ENCODE measurements around the gene ABCB8.

ABCB8 gene

DNA sequence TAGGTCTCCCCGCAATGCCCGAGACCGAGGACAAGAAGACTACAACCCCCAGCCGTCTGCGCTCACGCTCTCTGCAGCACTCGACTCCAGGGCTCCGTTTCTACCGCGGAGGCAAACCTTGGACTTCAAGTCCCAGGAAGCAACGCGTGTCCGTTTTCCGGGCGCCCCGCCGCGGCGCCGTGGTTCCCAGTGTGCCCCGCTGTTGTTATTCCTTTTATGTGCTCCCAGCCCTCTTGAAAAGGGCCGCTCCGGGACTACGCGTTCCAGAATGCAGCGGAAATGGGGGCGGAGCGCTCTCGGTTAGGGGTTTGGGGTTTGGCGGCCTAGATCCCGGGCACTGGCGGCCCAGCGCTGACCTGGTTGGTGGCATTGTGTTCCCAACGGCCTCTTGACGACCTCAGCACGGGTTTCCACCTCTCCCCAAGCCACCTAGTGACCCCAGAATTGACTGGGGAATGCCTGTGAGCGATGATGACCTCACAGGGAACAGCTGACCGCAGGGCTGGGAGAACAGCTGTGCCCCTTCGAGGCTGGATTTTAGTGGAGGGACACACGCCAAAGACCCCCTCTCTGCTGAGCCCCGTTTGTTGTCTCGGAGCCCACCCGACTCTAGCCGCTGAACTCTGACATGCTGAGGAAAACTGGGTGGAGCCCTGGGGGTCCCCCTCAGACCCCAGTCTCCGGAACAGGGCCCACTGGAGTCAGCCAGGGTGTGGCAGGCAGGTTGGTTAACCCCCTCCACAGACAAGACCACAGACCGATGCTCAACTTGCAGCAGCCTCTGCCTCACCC is 29.9 kb downstream of the ABCB8 start:
- Histone ChIP-seq H3K36me3 (peaks cover 0 to 24% (median 13%) of the 10 kb centered on the region in 11 experiments; a peak in 17 of 22 replicates), H3K4me1 (peaks cover 47 to 62% (median 53%) of the 10 kb centered on the region in 10 experiments), H3K9me3 (replicated peaks in 1 of 11) (no peaks in the 10 kb centered on the region), H3K27me3 (no peaks in the 10 kb centered on the region), H3K9ac (peak overlapping the region; percentile 79 to 88 (median 85)), H4K20me1 (peaks cover 20 to 32% (median 29%) of the 10 kb centered on the region in 11 experiments; a peak in 20 of 22 replicates), H3K4me3 (peak overlapping the region; percentile 76 to 97 (median 88)), H3K4me2 (peak overlapping the region; percentile 87 to 100 (median 97)), H3K27ac (peak overlapping the region; percentile 70 to 90 (median 85))
- no peak for TF ChIP-seq Cebpa-rat (IDR thresholded peaks at IDR 0.05)

DNA sequence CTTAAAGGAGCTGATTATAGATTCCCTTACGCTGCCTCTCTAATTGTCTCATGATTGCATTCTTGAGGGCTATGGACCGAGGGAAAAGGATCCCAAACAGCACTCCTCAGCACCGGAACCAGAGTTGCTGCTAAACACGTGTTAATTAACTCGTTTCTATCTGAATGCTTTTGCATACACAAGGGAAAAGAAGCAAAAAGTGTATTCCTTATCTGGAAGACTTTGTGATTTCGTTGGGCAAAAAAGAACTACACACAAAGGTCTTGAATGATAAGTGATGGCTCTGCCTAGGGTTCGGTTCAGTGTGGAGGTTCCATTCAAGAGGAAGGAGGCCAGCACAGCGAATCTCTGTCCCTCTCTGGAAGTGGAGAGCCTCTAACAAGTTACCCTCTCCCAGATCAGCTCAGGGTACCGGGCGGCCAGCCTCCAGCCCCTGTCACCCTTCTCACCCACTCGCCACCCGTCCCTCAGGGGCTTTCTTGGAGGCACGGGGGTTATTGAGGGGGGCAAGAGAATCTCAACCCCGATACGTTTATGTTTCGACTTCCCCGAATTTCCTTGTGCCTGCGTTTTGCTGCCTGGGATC is 30.6 kb downstream of the ABCB8 start:
- TF ChIP-seq Cebpa-rat (IDR thresholded peaks at IDR 0.05) = no peak
- Histone ChIP-seq H3K4me3 (peak overlapping the region; percentile 76 to 97 (median 88)), H3K27ac (peak overlapping the region; percentile 70 to 90 (median 85)), H3K9me3 (replicated peaks in 1 of 11) (no peaks in the 10 kb centered on the region), H3K9ac (peak overlapping the region; percentile 79 to 88 (median 85)), H3K36me3 (peaks cover 2 to 24% (median 18%) of the 10 kb centered on the region in 11 experiments; a peak in 19 of 22 replicates), H3K4me1 (peaks cover 41 to 55% (median 46%) of the 10 kb centered on the region in 10 experiments), H3K4me2 (peak overlapping the region; percentile 87 to 100 (median 97)), H4K20me1 (peaks cover 20 to 39% (median 29%) of the 10 kb centered on the region in 11 experiments; a peak in 20 of 22 replicates), H3K27me3 (no peaks in the 10 kb centered on the region)

DNA sequence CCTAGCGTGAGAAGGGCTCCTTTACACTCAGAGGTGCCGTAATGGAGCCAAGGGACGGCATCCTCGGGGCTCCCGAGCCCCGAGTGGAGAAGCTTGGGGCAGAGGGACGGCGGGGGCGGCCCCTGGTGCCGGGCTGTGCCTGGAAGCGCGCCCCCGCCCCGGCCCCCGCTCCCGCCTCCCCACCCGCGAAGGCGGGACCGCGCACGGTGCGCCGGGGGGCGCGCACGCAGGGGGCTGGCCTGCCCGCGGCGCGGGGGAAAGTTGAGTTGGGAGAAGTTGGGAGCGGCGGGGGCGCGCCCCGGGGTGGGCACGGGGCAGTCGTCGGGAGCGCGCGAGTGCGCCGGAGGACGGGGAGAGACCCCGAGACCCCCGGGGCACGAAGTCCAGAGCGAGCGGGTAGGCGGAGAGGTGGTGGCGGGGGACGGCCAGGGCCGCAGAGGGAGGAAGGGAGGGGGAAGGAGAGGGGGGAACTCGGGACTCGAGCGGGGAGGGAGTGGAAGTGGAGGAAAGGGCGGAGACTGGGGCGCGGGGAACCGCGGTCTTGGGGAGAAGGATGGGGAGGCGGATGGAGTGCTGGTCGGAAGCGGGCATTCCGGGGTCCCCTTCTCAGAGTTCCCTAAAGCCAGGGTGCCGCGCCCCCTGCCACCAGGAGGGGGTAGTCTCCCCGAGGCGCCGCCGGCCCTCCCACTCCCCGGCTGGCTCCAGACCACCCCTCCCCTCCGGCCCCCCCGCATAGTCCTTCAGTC is 31.3 kb downstream of the ABCB8 start, which contains the start of gene SLC4A2:
SLC4A2 (plus strand) TSS at position 223 of the 746 bp plus-strand sequence. CDS start 2,399 bp downstream, outside the sequence.
- Histone ChIP-seq H3K4me3 (peak within 1 kb of the TSS; percentile 76 to 97 (median 88)), H3K4me2 (peak within 1 kb of the TSS; percentile 87 to 100 (median 97)), H3K9ac (peak within 1 kb of the TSS; percentile 79 to 88 (median 85)), H3K27me3 (no peaks in the 10 kb centered on the region), H3K27ac (peak within 1 kb of the TSS; percentile 70 to 90 (median 85)), H4K20me1 (peaks cover 20 to 44% (median 29%) of the 10 kb centered on the region in 11 experiments; a peak in 20 of 22 replicates), H3K36me3 (peaks cover 7 to 28% (median 24%) of the 10 kb centered on the region in 11 experiments), H3K9me3 (replicated peaks in 1 of 11) (no peaks in the 10 kb centered on the region), H3K4me1 (peaks cover 39 to 49% (median 44%) of the 10 kb centered on the region in 10 experiments)
- TF ChIP-seq Cebpa-rat (IDR thresholded peaks at IDR 0.05) = no peak

DNA sequence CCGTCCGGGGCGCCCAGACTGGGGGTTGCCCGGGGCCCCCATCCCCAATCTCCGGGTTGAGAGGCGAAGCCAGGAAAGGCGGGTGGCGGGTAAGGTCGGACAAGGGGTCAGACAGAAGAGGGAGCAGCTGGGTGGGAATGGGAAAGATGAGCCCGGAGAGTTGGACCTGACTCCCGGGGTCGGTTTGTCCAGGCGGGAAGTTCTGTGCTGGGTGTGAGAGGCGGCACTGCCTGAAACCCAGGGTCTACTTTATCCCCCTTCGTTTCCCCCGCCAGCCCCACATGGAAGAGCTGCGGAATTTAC is 31.8 kb downstream of the ABCB8 start:
- Histone ChIP-seq H3K4me2 (peak overlapping the region; percentile 87 to 100 (median 97)), H3K9me3 (replicated peaks in 1 of 11) (no peaks in the 10 kb centered on the region), H3K9ac (peak overlapping the region; percentile 79 to 88 (median 85)), H3K4me3 (peak overlapping the region; percentile 76 to 97 (median 88)), H3K36me3 (peaks cover 12 to 34% (median 29%) of the 10 kb centered on the region in 11 experiments), H3K4me1 (peaks cover 39 to 49% (median 44%) of the 10 kb centered on the region in 10 experiments), H3K27me3 (no peaks in the 10 kb centered on the region), H4K20me1 (peaks cover 20 to 49% (median 29%) of the 10 kb centered on the region in 11 experiments; a peak in 20 of 22 replicates), H3K27ac (peak overlapping the region in 10 of 11 experiments; percentile 70 to 90 (median 84); a peak in 21 of 22 replicates)
- TF ChIP-seq Cebpa-rat (IDR thresholded peaks at IDR 0.05) = no peak

DNA sequence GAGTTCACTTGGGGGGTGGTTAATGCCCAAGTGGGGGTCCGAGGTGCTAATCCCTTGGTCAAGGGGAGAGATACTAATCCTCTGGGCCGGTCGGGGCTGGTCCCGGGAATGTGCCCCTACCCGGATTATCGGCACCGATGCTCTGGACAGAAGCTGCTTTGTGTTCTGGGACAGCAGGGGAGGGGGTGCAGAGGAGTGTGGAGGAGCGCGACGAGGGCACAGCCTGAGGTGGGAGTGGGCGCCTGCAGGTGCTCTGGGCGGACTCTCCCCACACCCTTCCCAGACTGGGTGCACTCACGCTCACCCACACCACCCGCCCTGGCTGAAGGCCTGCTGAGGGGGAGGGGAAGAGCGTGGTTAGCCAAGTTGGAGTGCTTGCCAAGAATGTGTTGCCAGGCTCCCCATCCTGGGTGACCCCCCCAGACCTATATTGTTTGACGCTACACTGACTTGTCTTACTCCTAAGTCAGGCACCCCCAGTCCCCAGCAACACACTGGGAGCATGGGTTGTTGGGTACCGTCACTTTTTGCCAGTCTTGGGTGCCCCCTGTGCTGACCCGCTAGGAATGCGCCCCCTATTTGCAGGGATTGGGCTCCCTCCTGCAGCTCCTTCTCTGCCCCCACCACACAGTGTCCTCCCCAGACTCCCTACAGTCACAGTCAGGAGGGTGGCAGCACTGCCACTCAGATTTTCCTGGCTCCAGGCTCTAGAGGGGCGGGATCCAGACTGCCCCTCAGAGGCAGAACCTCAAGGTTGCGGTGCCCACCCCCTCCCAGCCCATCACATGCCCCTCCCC is 32.4 kb downstream of the ABCB8 start:
- Histone ChIP-seq H3K27me3 (no peaks in the 10 kb centered on the region), H3K4me1 (peaks cover 39 to 49% (median 44%) of the 10 kb centered on the region in 10 experiments), H4K20me1 (peaks cover 22 to 55% (median 32%) of the 10 kb centered on the region in 11 experiments; a peak in 20 of 22 replicates), H3K9me3 (replicated peaks in 1 of 11) (no peaks in the 10 kb centered on the region), H3K36me3 (peaks cover 17 to 39% (median 35%) of the 10 kb centered on the region in 11 experiments), H3K27ac (peak overlapping the region in 10 of 11 experiments; percentile 70 to 90 (median 84); a peak in 21 of 22 replicates), H3K4me3 (peak overlapping the region; percentile 76 to 97 (median 88)), H3K9ac (peak overlapping the region; percentile 79 to 88 (median 85)), H3K4me2 (peak overlapping the region; percentile 87 to 100 (median 97))
- no peak for TF ChIP-seq Cebpa-rat (IDR thresholded peaks at IDR 0.05)

DNA sequence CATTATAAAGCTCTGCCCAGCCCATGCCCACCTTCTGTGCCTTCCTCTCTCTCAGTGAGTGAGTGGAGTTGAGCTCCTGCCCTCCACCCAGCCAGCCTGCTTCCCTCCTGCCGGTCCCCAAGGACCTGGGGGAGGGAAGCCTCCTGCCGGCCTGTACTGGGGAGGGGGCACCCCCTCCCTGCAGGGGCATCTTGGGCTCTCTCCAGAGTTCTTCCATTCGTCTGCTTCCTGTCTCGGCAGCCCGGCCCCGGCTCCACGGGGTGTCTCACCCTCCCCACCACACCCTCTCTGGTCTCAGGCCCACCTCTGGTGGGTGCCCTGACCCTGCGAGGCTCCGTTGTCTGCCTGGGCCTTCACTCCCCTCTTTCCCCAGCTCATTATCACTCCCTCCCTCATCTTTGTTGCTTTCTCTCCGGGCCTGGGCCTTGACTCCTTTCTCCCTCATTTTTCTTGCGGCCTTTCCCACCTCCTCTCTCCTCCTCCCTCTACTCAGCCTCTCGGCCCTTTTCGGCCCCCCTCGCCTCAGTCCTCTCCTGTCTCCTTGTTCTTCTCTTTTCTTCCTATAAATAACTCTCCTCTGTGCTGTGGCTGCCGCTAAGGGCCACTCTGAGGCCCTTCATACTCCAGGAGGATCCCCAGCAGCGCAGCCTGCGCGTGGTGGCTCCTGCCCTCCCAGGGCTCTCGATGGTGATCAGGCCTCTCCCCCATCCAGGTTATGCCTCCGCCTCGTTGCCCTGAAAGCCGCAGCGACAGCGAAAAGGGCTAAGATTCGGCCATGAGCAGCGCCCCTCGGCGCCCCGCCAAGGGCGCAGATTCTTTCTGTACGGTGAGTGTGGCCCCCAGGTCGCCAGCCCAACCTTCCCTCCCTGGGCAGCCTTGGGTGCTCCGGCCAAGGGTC is 33.2 kb downstream of the ABCB8 start:
- no peak for TF ChIP-seq Cebpa-rat (IDR thresholded peaks at IDR 0.05)
- H3K27ac ChIP-seq = peak overlapping the region; percentile 12 to 89 (median 81); a peak in 20 of 22 replicates
- H3K27me3 ChIP-seq = no peaks in the 10 kb centered on the region
- H3K4me3 ChIP-seq = peak overlapping the region; percentile 76 to 97 (median 88)
- peak overlapping the region; percentile 79 to 88 (median 85) for H3K9ac ChIP-seq
- no peaks in the 10 kb centered on the region for H3K9me3 ChIP-seq (replicated peaks in 1 of 11)
- peaks cover 36 to 44% (median 41%) of the 10 kb centered on the region in 10 experiments for H3K4me1 ChIP-seq
- peaks cover 26 to 48% (median 43%) of the 10 kb centered on the region in 11 experiments for H3K36me3 ChIP-seq
- H4K20me1 ChIP-seq = peaks cover 22 to 63% (median 40%) of the 10 kb centered on the region in 11 experiments; a peak in 20 of 22 replicates
- H3K4me2 ChIP-seq = peak overlapping the region; percentile 87 to 100 (median 97)

DNA sequence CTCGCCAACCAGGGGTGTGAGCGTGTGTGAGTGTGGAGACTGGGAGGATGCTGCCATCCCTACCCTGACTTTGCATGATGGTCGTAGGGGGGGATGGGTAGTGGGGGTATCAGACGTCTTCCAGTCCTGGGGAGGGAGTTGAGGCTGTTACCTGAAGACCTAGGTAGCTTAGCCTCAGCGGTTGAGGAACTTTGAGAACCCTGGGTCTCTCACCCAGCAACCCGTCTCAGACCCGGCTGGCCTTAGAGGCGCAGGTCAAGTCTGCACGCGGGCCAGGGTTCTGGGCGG is 33.8 kb downstream of the ABCB8 start:
- Histone ChIP-seq H3K4me3 (peak overlapping the region in 2 of 10 experiments; percentile 93; a peak in 3 of 20 replicates), H3K36me3 (peaks cover 32 to 54% (median 49%) of the 10 kb centered on the region in 11 experiments), H3K9ac (peak overlapping the region in 7 of 11 experiments; percentile 84 to 88 (median 88); a peak in 6 of 22 replicates), H3K4me1 (peaks cover 30 to 38% (median 35%) of the 10 kb centered on the region in 10 experiments), H4K20me1 (peaks cover 22 to 69% (median 43%) of the 10 kb centered on the region in 11 experiments; a peak in 20 of 22 replicates), H3K9me3 (replicated peaks in 1 of 11) (no peaks in the 10 kb centered on the region), H3K4me2 (peak overlapping the region; percentile 87 to 100 (median 97); a peak in 18 of 22 replicates), H3K27me3 (no peaks in the 10 kb centered on the region), H3K27ac (peak overlapping the region in 3 of 11 experiments; percentile 60 to 88 (median 84); a peak in 5 of 22 replicates)
- no peak for TF ChIP-seq Cebpa-rat (IDR thresholded peaks at IDR 0.05)

All from BLaER1 treated with 17β-estradiol and CSF1 and Interleukin-3, amounts not matched to agents 10 nM and 100 nM (cell line).